Bronchial epithelial cell (primary cell): ENCODE data around the gene AVPR2. TPM values are rescaled to one million over a fixed set of nuclear protein-coding genes. Genes with fewer than 3 reads are reported as not detected.

Experiments
- DNase-seq: peaks from one replicate; pipeline ENCODE4 v3.0.0-alpha.2; 2010; ENCODE audit warnings: low read depth
- FAIRE-seq: peaks from 2 replicates; lab custom pipeline; 2011; peaks lifted over from hg19 to GRCh38; lab: Jason Lieb, UNC
- H3K27me3 ChIP-seq: 2 replicates; pipeline ENCODE4 v1.5.1; 2011; ENCODE audit warnings: low read length; ENCODE audit not compliant: control insufficient read depth, insufficient read depth
- H3K36me3 ChIP-seq: 2 replicates; pipeline ENCODE4 v1.5.1; 2011; ENCODE audit warnings: low read length; ENCODE audit not compliant: control insufficient read depth, insufficient read depth
- H3K4me3 ChIP-seq: 2 replicates; pipeline ENCODE4 v1.5.1; 2011; ENCODE audit warnings: mild to moderate bottlenecking, low read depth, low read length, control low read depth
- CTCF ChIP-seq: IDR thresholded peaks from 2 replicates; pipeline ENCODE4 v1.5.1; 2011; ENCODE audit warnings: mild to moderate bottlenecking, moderate library complexity, low read length, control low read depth, inconsistent platforms; ENCODE audit not compliant: insufficient read depth, severe bottlenecking
- total RNA-seq: library from RNA; depleted of rRNA; stranded (reverse); fragments of >200 nt; gene quantifications from 2 replicates; pipeline ENCODE4 v1.2.1, GENCODE V29; 2014

Gene AVPR2
- total RNA-seq, 1 donor from 2014 or later = not detected

- Histone ChIP-seq H3K36me3 (no peaks in the 10 kb centered on the region), H3K4me3 (no peak overlapping the region)
Measured at GRCh38 chrX:153903238-153903980, 1.1 kb upstream of the AVPR2 start.

GRCh38 chrX:153905481-153906095, 1.1 kb downstream of the AVPR2 start:
- Histone ChIP-seq H3K27me3 (no peaks in the 10 kb centered on the region), H3K4me3 (no peak overlapping the region), H3K36me3 (no peaks in the 10 kb centered on the region)
- DNase-seq (no peak), FAIRE-seq (no peak)
- no peak for TF ChIP-seq CTCF

More at GRCh38 chrX:153903238-153903980, 1.1 kb upstream of the AVPR2 start:
- DNase-seq (no peak), FAIRE-seq (peak; percentile 32)
- H3K27me3 ChIP-seq = no peaks in the 10 kb centered on the region
- TF ChIP-seq CTCF = no peak

GRCh38 chrX:153906126-153906917, 1.8 kb downstream of the AVPR2 start:
- Histone ChIP-seq H3K36me3 (no peaks in the 10 kb centered on the region), H3K4me3 (no peak overlapping the region), H3K27me3 (no peaks in the 10 kb centered on the region)
- TF ChIP-seq CTCF = no peak
- DNase-seq (no peak), FAIRE-seq (no peak)

GRCh38 chrX:153907456-153907855, 3.0 kb downstream of the AVPR2 start:
- FAIRE-seq = no peak
- no peaks in the 10 kb centered on the region for H3K27me3 ChIP-seq
- DNase-seq = no peak
- H3K36me3 ChIP-seq = no peaks in the 10 kb centered on the region
- no peak overlapping the region for H3K4me3 ChIP-seq
- TF ChIP-seq CTCF = no peak

- TF ChIP-seq CTCF = no peak
- Histone ChIP-seq H3K36me3 (no peaks in the 10 kb centered on the region), H3K4me3 (no peak overlapping the region), H3K27me3 (no peaks in the 10 kb centered on the region)
- DNase-seq = no peak
- FAIRE-seq = no peak
Measured at GRCh38 chrX:153908219-153908860, 3.9 kb downstream of the AVPR2 start.
